Left kidney (tissue), 2 donors: ENCODE data around the gene PLCB2. TPM values are rescaled to one million over a fixed set of nuclear protein-coding genes. Genes with fewer than 3 reads are reported as not detected.
A peak's percentile ranks its signal among the peaks of the same experiment; 100 is the strongest.

Experiments used
- DNase-seq: peaks from one replicate; pipeline ENCODE4 v3.0.0-alpha.2; 2013
- polyA plus RNA-seq: library from polyadenylated mRNA; unstranded; fragments of 120-200 nt; gene quantifications from one replicate; pipeline ENCODE4 v1.2.1, GENCODE V29; 2013; ENCODE audit not compliant: insufficient read length

PLCB2 gene
- polyA plus RNA-seq, 1 donor = 10.8 TPM

GRCh38 chr15:40250771-40251483 is 56.8 kb downstream of the PLCB2 start:
- no peak for DNase-seq

- DNase-seq = no peak
Observed at GRCh38 chr15:40250304-40250656, 57.5 kb downstream of the PLCB2 start.

GRCh38 chr15:40249477-40250303 is 58.0 kb downstream of the PLCB2 start:
- DNase-seq = no peak

GRCh38 chr15:40248006-40248783 is 59.5 kb downstream of the PLCB2 start:
- no peak for DNase-seq

- DNase-seq = no peak
Observed at GRCh38 chr15:40247406-40247971, 60.2 kb downstream of the PLCB2 start.

GRCh38 chr15:40246496-40247280 is 61.0 kb downstream of the PLCB2 start:
- no peak for DNase-seq

GRCh38 chr15:40245666-40246450 is 61.9 kb downstream of the PLCB2 start:
- DNase-seq = no peak

- no peak for DNase-seq
Observed at GRCh38 chr15:40244961-40245523, 62.7 kb downstream of the PLCB2 start.

GRCh38 chr15:40243126-40243810 is 64.5 kb downstream of the PLCB2 start:
- DNase-seq = no peak

GRCh38 chr15:40242601-40243000 is 65.1 kb downstream of the PLCB2 start:
- no peak for DNase-seq

GRCh38 chr15:40242213-40242599 is 65.5 kb downstream of the PLCB2 start:
- no peak for DNase-seq

- DNase-seq = no peak
Observed at GRCh38 chr15:40241269-40242212, 66.2 kb downstream of the PLCB2 start.

GRCh38 chr15:40240619-40241221 is 67.0 kb downstream of the PLCB2 start:
- no peak for DNase-seq

- no peak for DNase-seq
Observed at GRCh38 chr15:40239693-40240618, 67.8 kb downstream of the PLCB2 start.

GRCh38 chr15:40239404-40239692 is 68.4 kb downstream of the PLCB2 start:
- no peak for DNase-seq

GRCh38 chr15:40238532-40239403 is 69.0 kb downstream of the PLCB2 start, which contains the start of gene PAK6:
Gene PAK6, plus strand, starts transcription at chr15:40239063. Its CDS starts 25,723 bp downstream, at chr15:40264786.
- peak; percentile 54 for DNase-seq
